Retinal pigment epithelial cell (primary cell): ENCODE data around the gene AKAP13.

Experiments
- DNase-seq: peaks from one replicate; pipeline ENCODE4 v3.0.0-alpha.2; 2010; ENCODE audit warnings: low read depth
- H3K4me3 ChIP-seq: 2 replicates; pipeline ENCODE4 v1.5.1; 2011; ENCODE audit warnings: mild to moderate bottlenecking, low read length, control low read depth, moderate library complexity
- CTCF ChIP-seq: conservative IDR thresholded peaks from 2 replicates; pipeline ENCODE4 v1.5.1; 2011; ENCODE audit warnings: low read depth, low read length, control low read depth, inconsistent platforms

The AKAP13 gene

GRCh38 chr15:85777250-85778106, 397.1 kb downstream of the AKAP13 start:
- no peak overlapping the region for H3K4me3 ChIP-seq
- no peak for DNase-seq
- no peak for TF ChIP-seq CTCF

GRCh38 chr15:85778107-85778776, 397.8 kb downstream of the AKAP13 start:
- DNase-seq, result no peak
- TF ChIP-seq CTCF, result no peak
- no peak overlapping the region for H3K4me3 ChIP-seq

- DNase-seq, result no peak
- no peak for TF ChIP-seq CTCF
- no peak overlapping the region for H3K4me3 ChIP-seq
These were observed 398.8 kb downstream of the AKAP13 start for GRCh38 chr15:85779249-85779648.

- TF ChIP-seq CTCF, result no peak
- H3K4me3 ChIP-seq, result no peak overlapping the region
- DNase-seq, result no peak
These were observed 400.0 kb downstream of the AKAP13 start for GRCh38 chr15:85780225-85780985.

- DNase-seq, result no peak
- TF ChIP-seq CTCF, result no peak
- H3K4me3 ChIP-seq, result no peak overlapping the region
These were observed 400.7 kb downstream of the AKAP13 start for GRCh38 chr15:85781099-85781498.

GRCh38 chr15:85782064-85782463, 401.7 kb downstream of the AKAP13 start:
- DNase-seq, result no peak
- no peak for TF ChIP-seq CTCF

More at GRCh38 chr15:85782064-85782463, 401.7 kb downstream of the AKAP13 start:
- H3K4me3 ChIP-seq, result no peak overlapping the region
